NCI-H2196 treated with DMSO at 0.1 percent for 48 hours (cell line): Measurements from ENCODE around the gene CCDC51.
"Not testable (repeated sequence)": the region's sequence is repeated elsewhere in the genome, so short reads cannot be mapped to it uniquely, and the experiment has no call there.

Source experiments
- DNase-seq: peaks from one replicate; lab custom pipeline; 2025; ENCODE audit not compliant: unreplicated experiment; lab: John Stamatoyannopoulos, UW

The CCDC51 gene

GRCh38 chr3:48466386-48467109, 26.6 kb upstream of the CCDC51 start:
- DNase-seq, result no peak

- DNase-seq, result peak; percentile 93
These were observed 25.8 kb upstream of the CCDC51 start for GRCh38 chr3:48465531-48466378.

- DNase-seq, result no peak
These were observed 25.3 kb upstream of the CCDC51 start for GRCh38 chr3:48465237-48465530.

GRCh38 chr3:48464713-48465221, 24.8 kb upstream of the CCDC51 start:
- no peak for DNase-seq

GRCh38 chr3:48463703-48464102, 23.8 kb upstream of the CCDC51 start:
- no peak for DNase-seq

GRCh38 chr3:48461767-48462166, 21.8 kb upstream of the CCDC51 start:
- not testable (repeated sequence) for DNase-seq

- DNase-seq, result no peak
These were observed 20.6 kb upstream of the CCDC51 start for GRCh38 chr3:48460517-48460902.

- DNase-seq, result no peak
These were observed 20.0 kb upstream of the CCDC51 start for GRCh38 chr3:48459773-48460516.

- no peak for DNase-seq
These were observed 19.4 kb upstream of the CCDC51 start for GRCh38 chr3:48459331-48459730.

- DNase-seq, result no peak
These were observed 16.5 kb upstream of the CCDC51 start for GRCh38 chr3:48456456-48456855.

GRCh38 chr3:48451270-48451669, 11.4 kb upstream of the CCDC51 start:
- no peak for DNase-seq

GRCh38 chr3:48446425-48447193, 6.7 kb upstream of the CCDC51 start, which contains the start of gene ATRIP:
Gene ATRIP (plus strand): TSS chr3:48446737. CDS start chr3:48446846, 109 bp downstream.
- DNase-seq, result peak; percentile 55

GRCh38 chr3:48446043-48446424, 6.1 kb upstream of the CCDC51 start:
- DNase-seq, result no peak

GRCh38 chr3:48445277-48445882, 5.5 kb upstream of the CCDC51 start:
- DNase-seq, result no peak

GRCh38 chr3:48441940-48442339, 2.0 kb upstream of the CCDC51 start:
- DNase-seq, result no peak

- DNase-seq, result no peak
These were observed 655 bp upstream of the CCDC51 start for GRCh38 chr3:48440590-48440958.

- DNase-seq, result no peak
These were observed 2.1 kb downstream of the CCDC51 start for GRCh38 chr3:48437812-48438211.

- no peak for DNase-seq
These were observed 3.1 kb downstream of the CCDC51 start for GRCh38 chr3:48436855-48437254.

- DNase-seq, result no peak
These were observed 3.5 kb downstream of the CCDC51 start for GRCh38 chr3:48436477-48436787.

GRCh38 chr3:48435774-48436476, 4.0 kb downstream of the CCDC51 start:
- DNase-seq, result peak; percentile 32
